AG04449 (cell line): ENCODE measurements around the gene PODXL2.

Experiments used
- CTCF ChIA-PET: fragments of 350-600 bp; formaldehyde crosslinking; extraction: SDS; loops from one replicate; lab custom pipeline; 2021; ENCODE audit warnings: antibody characterized with exemption; lab: Yijun Ruan, JAX
- POLR2A ChIA-PET: fragments of 400-600, 350-600 bp; formaldehyde crosslinking; extraction: SDS; loops from one replicate; lab custom pipeline; 2020; ENCODE audit warnings: antibody characterized with exemption, inconsistent platforms; lab: Yijun Ruan, JAX
- DNase-seq: peaks from one replicate; pipeline ENCODE4 v3.0.0-alpha.2; 2010; ENCODE audit warnings: low read depth, low spot score
- H3K4me3 ChIP-seq: 2 replicates; pipeline ENCODE4 v1.5.1; 2011; ENCODE audit warnings: low read depth, mild to moderate bottlenecking, control low read depth, low read length
- CTCF ChIP-seq: IDR thresholded peaks from one replicate; pipeline ENCODE4 v1.5.1; 2011; ENCODE audit warnings: mild to moderate bottlenecking, moderate library complexity, low read length, control low read depth, inconsistent platforms; ENCODE audit not compliant: insufficient read depth; ENCODE audit errors: missing control alignments

PODXL2 gene

GRCh38 chr3:127691974-127692373 lies 63.0 kb downstream of the PODXL2 start:
- no peak for TF ChIP-seq CTCF
- DNase-seq: no peak
- POLR2A ChIA-PET: no interaction called here
- no peak overlapping the region for H3K4me3 ChIP-seq
- CTCF ChIA-PET: interaction anchor here (1.0 to 10.2 kb wide), 10 partner anchors 9 to 279 kb away, joined by 3 to 87 read pairs (median 14); partner anchors contain the start of gene MGLL

GRCh38 chr3:127692501-127693335 lies 63.7 kb downstream of the PODXL2 start:
- no peak for DNase-seq
- H3K4me3 ChIP-seq: no peak overlapping the region
- no peak for TF ChIP-seq CTCF
- POLR2A ChIA-PET: no interaction called here
- CTCF ChIA-PET: interaction anchor here (1.0 to 10.2 kb wide), 7 partner anchors 8 to 278 kb away, joined by 3 to 87 read pairs (median 12); partner anchors contain the start of gene MGLL

- CTCF ChIA-PET: interaction anchor here (0.9 to 10.2 kb wide), 7 partner anchors 12 to 277 kb away, joined by 3 to 87 read pairs (median 4); partner anchors contain the start of gene MGLL
- POLR2A ChIA-PET: no interaction called here
- no peak overlapping the region for H3K4me3 ChIP-seq
- no peak for DNase-seq
- TF ChIP-seq CTCF: no peak
Measured at GRCh38 chr3:127693336-127693843, 64.4 kb downstream of the PODXL2 start.

GRCh38 chr3:127694467-127695215 lies 65.7 kb downstream of the PODXL2 start:
- DNase-seq: no peak
- POLR2A ChIA-PET: no interaction called here

GRCh38 chr3:127697551-127698240 lies 68.7 kb downstream of the PODXL2 start:
- H3K4me3 ChIP-seq: peak overlapping the region; percentile 21; the same call in 1 of the 2 replicates
- no peak for DNase-seq
- POLR2A ChIA-PET: interaction anchor here (0.5 to 1.0 kb wide), 2 partner anchors 125 to 129 kb away, joined by 3 to 7 read pairs; partner anchors contain the start of gene MGLL
- CTCF ChIA-PET: interaction anchor here (0.8 to 10.2 kb wide), 19 partner anchors 9 to 274 kb away, joined by 3 to 87 read pairs (median 12); partner anchors contain the start of gene MGLL
- no peak for TF ChIP-seq CTCF

More at GRCh38 chr3:127694467-127695215, 65.7 kb downstream of the PODXL2 start:
- H3K4me3 ChIP-seq: no peak overlapping the region
- TF ChIP-seq CTCF: peak; percentile 54
- CTCF ChIA-PET: interaction anchor here (0.9 to 10.2 kb wide), 20 partner anchors 12 to 439 kb away, joined by 3 to 87 read pairs (median 8); partner anchors contain the start of gene MGLL
